Coronary artery (tissue), 2 donors: ENCODE results near the gene LHFPL6.

Experiments
- DNase-seq: peaks from one replicate; pipeline ENCODE4 v3.0.0-alpha.2; 2017; ENCODE audit warnings: low spot score
- H3K27ac ChIP-seq, 2 donors: fragments of 200-600 bp; sonication (generic); one replicate each; pipeline ENCODE4 v1.5.1; 2016 to 2019
- H3K4me3 ChIP-seq: fragments of 200-600 bp; sonication (generic); 2 replicates; pipeline ENCODE4 v1.5.1; 2016; ENCODE audit warnings: mild to moderate bottlenecking, moderate library complexity
- TF ChIP-seq, protein P1 (sequence below): fragments of 200-600 bp; sonication (generic); IDR thresholded peaks from one replicate; pipeline ENCODE4 v1.5.1; 2019; ENCODE audit warnings: antibody characterized with exemption

LHFPL6 gene

DNA sequence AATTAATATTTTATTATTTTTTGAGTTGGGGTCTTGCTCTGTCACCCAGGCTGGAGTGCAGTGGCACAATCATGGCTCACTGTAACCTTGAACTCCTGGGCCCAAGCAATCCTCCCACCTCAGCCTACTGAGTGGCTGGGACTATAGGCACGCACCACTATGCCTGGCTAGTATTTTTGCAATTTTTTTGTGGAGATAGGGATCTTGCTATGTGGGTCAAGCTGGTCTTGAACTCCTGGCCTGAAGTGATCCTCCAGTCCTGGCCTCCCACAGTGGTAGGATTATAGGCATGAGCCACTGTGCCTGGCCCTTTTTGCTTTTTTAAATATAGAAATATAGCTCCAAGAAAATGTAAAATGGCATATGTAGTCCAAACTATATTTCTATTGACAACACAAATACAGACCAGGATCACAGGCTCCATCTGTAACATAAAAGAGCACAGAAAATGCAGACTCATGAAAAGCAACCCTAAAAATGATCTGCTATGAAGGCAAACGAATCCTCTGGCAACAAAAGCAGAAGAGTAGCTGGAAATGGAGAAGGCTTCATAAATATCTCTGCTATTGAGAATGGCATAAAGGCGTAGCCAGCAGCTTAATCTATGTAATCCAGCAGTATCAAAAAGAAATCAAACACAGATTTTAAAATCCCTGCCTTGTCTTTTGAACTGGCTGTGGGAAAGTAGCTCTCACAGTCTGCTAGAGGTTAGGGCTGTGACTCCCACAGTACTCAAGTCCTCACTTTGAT, 200.6 kb downstream of the LHFPL6 start:
- TF ChIP-seq, protein P1, sequence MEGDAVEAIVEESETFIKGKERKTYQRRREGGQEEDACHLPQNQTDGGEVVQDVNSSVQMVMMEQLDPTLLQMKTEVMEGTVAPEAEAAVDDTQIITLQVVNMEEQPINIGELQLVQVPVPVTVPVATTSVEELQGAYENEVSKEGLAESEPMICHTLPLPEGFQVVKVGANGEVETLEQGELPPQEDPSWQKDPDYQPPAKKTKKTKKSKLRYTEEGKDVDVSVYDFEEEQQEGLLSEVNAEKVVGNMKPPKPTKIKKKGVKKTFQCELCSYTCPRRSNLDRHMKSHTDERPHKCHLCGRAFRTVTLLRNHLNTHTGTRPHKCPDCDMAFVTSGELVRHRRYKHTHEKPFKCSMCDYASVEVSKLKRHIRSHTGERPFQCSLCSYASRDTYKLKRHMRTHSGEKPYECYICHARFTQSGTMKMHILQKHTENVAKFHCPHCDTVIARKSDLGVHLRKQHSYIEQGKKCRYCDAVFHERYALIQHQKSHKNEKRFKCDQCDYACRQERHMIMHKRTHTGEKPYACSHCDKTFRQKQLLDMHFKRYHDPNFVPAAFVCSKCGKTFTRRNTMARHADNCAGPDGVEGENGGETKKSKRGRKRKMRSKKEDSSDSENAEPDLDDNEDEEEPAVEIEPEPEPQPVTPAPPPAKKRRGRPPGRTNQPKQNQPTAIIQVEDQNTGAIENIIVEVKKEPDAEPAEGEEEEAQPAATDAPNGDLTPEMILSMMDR, result no peak
- H3K27ac ChIP-seq, result no peak overlapping the region
- H3K4me3 ChIP-seq, result no peak overlapping the region
- DNase-seq, result no peak

DNA sequence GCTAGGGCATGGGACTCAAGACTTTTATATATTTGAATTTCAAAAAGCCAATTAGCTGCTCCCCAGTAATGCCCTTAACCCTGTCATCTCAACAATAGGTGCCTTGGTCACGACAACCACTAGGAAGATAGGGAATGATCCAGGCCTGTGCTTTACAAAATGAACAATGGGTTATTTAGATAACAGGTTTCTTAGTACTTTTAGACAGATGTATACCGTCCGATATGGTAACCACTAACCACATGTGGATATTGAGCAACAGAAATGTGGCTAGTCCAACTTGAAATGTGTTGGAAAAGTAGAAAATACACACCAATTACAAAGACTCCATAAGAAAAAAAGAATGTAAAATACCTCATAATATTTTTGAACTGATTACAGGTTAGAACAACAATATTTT, 201.2 kb downstream of the LHFPL6 start:
- no peak for DNase-seq
- TF ChIP-seq, protein P1, result no peak
- no peak overlapping the region for H3K27ac ChIP-seq

DNA sequence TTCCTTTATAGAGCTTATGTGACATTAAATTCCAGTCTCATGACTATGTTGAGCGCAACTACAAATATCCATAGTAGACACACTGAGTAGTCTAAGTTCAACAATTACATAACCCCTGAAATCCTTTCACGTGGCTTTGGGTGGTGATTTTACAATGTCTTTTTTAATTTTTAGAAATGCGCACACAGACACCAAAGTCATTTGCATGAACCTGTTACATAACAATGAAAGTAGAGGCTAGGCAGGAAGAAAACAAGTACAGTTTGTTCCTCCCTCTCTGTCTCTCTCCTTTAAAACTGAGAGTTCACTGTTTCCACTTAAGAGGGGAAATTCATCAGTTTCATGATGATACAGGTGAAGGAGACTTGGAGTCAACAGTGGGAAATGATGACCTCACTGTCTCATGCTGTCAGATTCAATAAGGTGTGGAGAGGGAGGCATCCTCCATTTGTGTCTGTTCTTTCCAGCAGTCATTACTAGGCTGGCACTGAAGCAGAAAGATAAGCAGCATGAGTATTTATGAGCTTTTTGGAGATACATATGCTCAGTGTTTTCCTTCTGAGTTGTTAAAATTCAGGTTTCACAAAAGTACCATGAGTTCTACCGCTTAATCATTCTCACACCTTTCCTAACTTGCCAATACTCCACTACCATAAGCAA, 201.8 kb downstream of the LHFPL6 start:
- Histone ChIP-seq H3K4me3 (no peak overlapping the region), H3K27ac (no peak overlapping the region)
- TF ChIP-seq, protein P1, result no peak
- no peak for DNase-seq

More for the DNA sequence above, 201.2 kb downstream of the LHFPL6 start:
- H3K4me3 ChIP-seq, result no peak overlapping the region

DNA sequence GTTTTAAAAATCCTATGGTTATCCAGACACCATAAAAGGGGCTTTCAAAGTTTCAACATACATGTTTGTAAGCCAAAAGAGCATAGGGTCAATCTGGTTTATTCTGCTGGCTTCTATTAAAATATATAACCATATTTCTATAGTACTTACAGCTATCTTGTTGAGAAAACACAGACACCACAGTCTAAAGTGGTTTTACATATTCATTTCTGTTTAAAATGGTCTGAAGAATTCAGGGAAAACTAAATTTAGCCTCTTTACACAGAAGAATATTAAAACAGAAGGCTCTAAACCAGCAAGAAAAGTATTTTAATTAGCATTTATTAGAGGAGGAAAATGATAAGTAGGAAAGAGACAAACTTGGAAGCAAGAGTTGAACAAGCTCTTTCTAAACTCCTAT, 203.9 kb downstream of the LHFPL6 start:
- DNase-seq, result no peak
- Histone ChIP-seq H3K4me3 (no peak overlapping the region), H3K27ac (peak overlapping the region in 1 of 2 donors; percentile 80)
- TF ChIP-seq, protein P1, result no peak

DNA sequence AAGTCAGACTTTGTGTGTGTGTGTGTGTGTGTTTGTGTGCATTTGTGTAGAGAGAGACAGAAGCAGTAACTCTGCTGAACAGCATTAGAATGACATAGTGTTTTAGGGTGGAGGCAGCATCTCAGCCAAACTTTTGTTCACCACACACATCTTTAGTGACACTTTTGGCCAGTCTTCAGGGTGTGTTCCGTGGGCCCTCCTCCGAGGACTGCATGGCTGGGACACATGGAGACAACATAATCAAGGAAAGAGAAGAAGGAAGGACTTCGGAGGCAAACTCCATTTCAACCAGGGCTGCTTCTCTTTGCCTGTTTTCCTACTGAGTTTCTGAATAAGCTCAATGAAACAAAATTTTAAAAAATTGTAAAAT, 205.1 kb downstream of the LHFPL6 start:
- H3K27ac ChIP-seq, result peak overlapping the region; percentile 77 to 80
- TF ChIP-seq, protein P1, result no peak
- no peak for DNase-seq
- H3K4me3 ChIP-seq, result peak overlapping the region; percentile 33

DNA sequence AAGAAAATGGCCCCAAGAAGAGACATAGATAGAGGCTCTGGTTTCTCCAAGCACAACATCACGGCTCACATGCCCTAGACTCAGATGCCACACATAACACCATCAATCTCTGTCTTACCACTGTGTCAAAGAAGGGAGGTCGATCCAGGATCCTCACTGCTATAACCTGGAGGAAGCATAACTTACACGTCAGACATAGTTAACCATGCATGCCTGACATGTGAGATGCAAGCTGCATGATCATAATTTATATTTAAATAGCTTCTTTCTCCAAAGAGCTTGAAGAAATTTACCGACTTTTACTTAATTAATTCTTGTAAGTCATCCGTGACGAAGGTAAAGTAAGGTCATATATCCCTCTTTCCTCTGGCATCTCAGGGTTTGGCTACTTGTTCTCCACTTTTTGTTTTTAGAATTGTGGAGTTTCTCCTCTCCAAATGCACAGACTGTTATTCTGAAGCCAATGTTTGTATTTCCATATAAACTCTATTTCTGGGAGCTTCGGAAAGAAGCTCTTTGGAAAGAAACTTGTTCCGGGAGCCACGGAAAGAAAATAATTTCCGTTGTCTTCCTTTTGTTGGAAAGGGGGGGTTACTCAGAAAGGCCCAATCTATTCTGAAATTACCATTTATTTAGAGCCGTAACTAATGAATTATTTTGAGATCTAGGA, 205.6 kb downstream of the LHFPL6 start:
- Histone ChIP-seq H3K27ac (peak overlapping the region; percentile 77 to 80), H3K4me3 (peak overlapping the region; percentile 33)
- no peak for DNase-seq
- TF ChIP-seq, protein P1, result no peak
